PC-3 (cell line): ENCODE measurements around the gene STEAP1B.

ENCODE experiments used
- EZH2 ChIP-seq: fragments of 300-600 bp; sonication (generic); IDR thresholded peaks from one replicate; pipeline ENCODE4 v1.6.1; 2017; ENCODE audit warnings: antibody characterized with exemption, mild to moderate bottlenecking, low read length; ENCODE audit not compliant: unreplicated experiment
- TF ChIP-seq, protein P1 (sequence below): fragments of 300-600 bp; sonication (generic); conservative IDR thresholded peaks from 2 replicates; pipeline ENCODE4 v1.5.1; 2017; ENCODE audit warnings: antibody characterized with exemption, low read depth, mild to moderate bottlenecking, low read length

- TF ChIP-seq, protein P1, sequence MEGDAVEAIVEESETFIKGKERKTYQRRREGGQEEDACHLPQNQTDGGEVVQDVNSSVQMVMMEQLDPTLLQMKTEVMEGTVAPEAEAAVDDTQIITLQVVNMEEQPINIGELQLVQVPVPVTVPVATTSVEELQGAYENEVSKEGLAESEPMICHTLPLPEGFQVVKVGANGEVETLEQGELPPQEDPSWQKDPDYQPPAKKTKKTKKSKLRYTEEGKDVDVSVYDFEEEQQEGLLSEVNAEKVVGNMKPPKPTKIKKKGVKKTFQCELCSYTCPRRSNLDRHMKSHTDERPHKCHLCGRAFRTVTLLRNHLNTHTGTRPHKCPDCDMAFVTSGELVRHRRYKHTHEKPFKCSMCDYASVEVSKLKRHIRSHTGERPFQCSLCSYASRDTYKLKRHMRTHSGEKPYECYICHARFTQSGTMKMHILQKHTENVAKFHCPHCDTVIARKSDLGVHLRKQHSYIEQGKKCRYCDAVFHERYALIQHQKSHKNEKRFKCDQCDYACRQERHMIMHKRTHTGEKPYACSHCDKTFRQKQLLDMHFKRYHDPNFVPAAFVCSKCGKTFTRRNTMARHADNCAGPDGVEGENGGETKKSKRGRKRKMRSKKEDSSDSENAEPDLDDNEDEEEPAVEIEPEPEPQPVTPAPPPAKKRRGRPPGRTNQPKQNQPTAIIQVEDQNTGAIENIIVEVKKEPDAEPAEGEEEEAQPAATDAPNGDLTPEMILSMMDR: no peak
- TF ChIP-seq EZH2: no peak
Measured at GRCh38 chr7:22427104-22427503, 72.9 kb downstream of the STEAP1B start.
